SIG-M5 treated with dmso at 0.1 percent for 504 hours (cell line): Measurements from ENCODE around the gene CSMD2.

ENCODE experiments used
- DNase-seq: peaks from one replicate; lab custom pipeline; 2025; ENCODE audit not compliant: unreplicated experiment; lab: John Stamatoyannopoulos, UW

Gene CSMD2

GRCh38 chr1:33867684-33868083, 297.3 kb downstream of the CSMD2 start:
- DNase-seq: no peak

- DNase-seq: no peak
These were observed 298.7 kb downstream of the CSMD2 start for GRCh38 chr1:33866281-33866680.

- no peak for DNase-seq
These were observed 300.3 kb downstream of the CSMD2 start for GRCh38 chr1:33864460-33865389.

GRCh38 chr1:33863779-33864178, 301.3 kb downstream of the CSMD2 start, which contains the start of gene HMGB4:
Gene HMGB4 (plus strand): TSS chr1:33864079. CDS start chr1:33864192, 113 bp downstream.
- no peak for DNase-seq

- DNase-seq: no peak
These were observed 304.4 kb downstream of the CSMD2 start for GRCh38 chr1:33860671-33861070.

- no peak for DNase-seq
These were observed 310.9 kb downstream of the CSMD2 start for GRCh38 chr1:33854091-33854490.

- no peak for DNase-seq
These were observed 311.6 kb downstream of the CSMD2 start for GRCh38 chr1:33853431-33853830.

GRCh38 chr1:33852711-33853110, 312.3 kb downstream of the CSMD2 start:
- DNase-seq: no peak

- no peak for DNase-seq
These were observed 314.5 kb downstream of the CSMD2 start for GRCh38 chr1:33850481-33850880.

- no peak for DNase-seq
These were observed 315.8 kb downstream of the CSMD2 start for GRCh38 chr1:33849211-33849610.

- no peak for DNase-seq
These were observed 316.7 kb downstream of the CSMD2 start for GRCh38 chr1:33848205-33848937.

GRCh38 chr1:33846861-33847260, 318.2 kb downstream of the CSMD2 start:
- no peak for DNase-seq

- no peak for DNase-seq
These were observed 320.9 kb downstream of the CSMD2 start for GRCh38 chr1:33844166-33844565.

- DNase-seq: no peak
These were observed 322.7 kb downstream of the CSMD2 start for GRCh38 chr1:33842348-33842747.

GRCh38 chr1:33841494-33841893, 323.5 kb downstream of the CSMD2 start:
- no peak for DNase-seq

- no peak for DNase-seq
These were observed 327.4 kb downstream of the CSMD2 start for GRCh38 chr1:33837635-33838034.

- no peak for DNase-seq
These were observed 328.1 kb downstream of the CSMD2 start for GRCh38 chr1:33836911-33837310.

GRCh38 chr1:33828654-33829053, 336.4 kb downstream of the CSMD2 start:
- no peak for DNase-seq

- no peak for DNase-seq
These were observed 337.0 kb downstream of the CSMD2 start for GRCh38 chr1:33828059-33828458.

- no peak for DNase-seq
These were observed 338.3 kb downstream of the CSMD2 start for GRCh38 chr1:33826711-33827110.

GRCh38 chr1:33826311-33826710, 338.7 kb downstream of the CSMD2 start:
- no peak for DNase-seq

GRCh38 chr1:33825506-33825905, 339.5 kb downstream of the CSMD2 start:
- no peak for DNase-seq
